PC-3 (cell line): ENCODE data around the gene RPL5. TPM values are rescaled to one million over a fixed set of nuclear protein-coding genes. Genes with fewer than 3 reads are reported as not detected.

Experiments used
- ATAC-seq: fragments of 200-7000 bp; cut with Tn5 transposase; 2 replicates; pipeline ENCODE4 v1.9.1; 2020; ENCODE audit warnings: mild to moderate bottlenecking, moderate library complexity
- BruUV-seq: library from RNA; stranded (reverse); fragments of 400-500 nt; replicated peaks from 2 replicates; lab custom pipeline; 2021; lab: Mats Ljungman, UMichigan
- CTCF ChIA-PET: fragments of 300-600 bp; sonication (Branson Sonifier 250); formaldehyde crosslinking; loops from one replicate; lab custom pipeline; 2022; ENCODE audit warnings: antibody characterized with exemption; lab: Charles Lee
- POLR2A ChIA-PET: fragments of 300-600 bp; sonication (Branson Sonifier 250); formaldehyde crosslinking; loops from one replicate; lab custom pipeline; 2022; ENCODE audit warnings: antibody characterized with exemption; ENCODE audit not compliant: unreplicated experiment; lab: Charles Lee
- DNase-seq: peaks from one replicate; pipeline ENCODE4 v3.0.0-alpha.2; 2015
- H2AFZ ChIP-seq: fragments of 300-600 bp; sonication (generic); 2 replicates; pipeline ENCODE4 v1.6.0; 2016; ENCODE audit warnings: antibody characterized with exemption, low read length
- H3F3A ChIP-seq: fragments of 300-600 bp; sonication (generic); one replicate; pipeline ENCODE4 v1.6.0; 2017; ENCODE audit warnings: antibody characterized with exemption, low read length, control low read depth, mild to moderate bottlenecking; ENCODE audit not compliant: unreplicated experiment
- H3K27ac ChIP-seq: fragments of 300-600 bp; sonication (generic); 2 replicates; pipeline ENCODE4 v1.5.1; 2016; ENCODE audit warnings: mild to moderate bottlenecking, low read length
- H3K27me3 ChIP-seq: fragments of 300-600 bp; sonication (generic); 2 replicates; pipeline ENCODE4 v1.6.1; 2016; ENCODE audit warnings: low read length, mixed read lengths
- H3K36me3 ChIP-seq: fragments of 300-600 bp; sonication (generic); 2 replicates; pipeline ENCODE4 v1.6.1; 2016; ENCODE audit warnings: low read depth, mixed run types, low read length, mixed read lengths
- H3K4me1 ChIP-seq: fragments of 300-600 bp; sonication (generic); 2 replicates; pipeline ENCODE4 v1.5.1; 2016; ENCODE audit warnings: low read length; ENCODE audit not compliant: insufficient read depth
- H3K4me2 ChIP-seq: fragments of 300-600 bp; sonication (generic); 2 replicates; pipeline ENCODE4 v1.6.0; 2016; ENCODE audit warnings: low read length
- H3K4me3 ChIP-seq: fragments of 300-600 bp; sonication (generic); 2 replicates; pipeline ENCODE4 v1.5.1; 2016; ENCODE audit warnings: mild to moderate bottlenecking, low read length, mixed read lengths
- H3K79me2 ChIP-seq: fragments of 300-600 bp; sonication (generic); 2 replicates; pipeline ENCODE4 v1.6.1; 2017; ENCODE audit warnings: low read length, mixed read lengths
- H3K9ac ChIP-seq: fragments of 300-600 bp; sonication (generic); 2 replicates; pipeline ENCODE4 v1.6.0; 2016; ENCODE audit warnings: mild to moderate bottlenecking, low read length
- H3K9me2 ChIP-seq: fragments of 300-600 bp; sonication (generic); replicated peaks from 2 replicates; pipeline ENCODE4 v1.6.1; 2016; ENCODE audit warnings: mixed run types, low read length, mixed read lengths
- H3K9me3 ChIP-seq: fragments of 300-600 bp; sonication (generic); 2 replicates; pipeline ENCODE4 v1.6.1; 2016; ENCODE audit warnings: low read length, mixed read lengths
- H4K20me1 ChIP-seq: fragments of 300-600 bp; sonication (generic); 2 replicates; pipeline ENCODE4 v1.6.1; 2016; ENCODE audit warnings: low read length, mixed read lengths
- EZH2 ChIP-seq: fragments of 300-600 bp; sonication (generic); IDR thresholded peaks from one replicate; pipeline ENCODE4 v1.6.1; 2017; ENCODE audit warnings: antibody characterized with exemption, mild to moderate bottlenecking, low read length; ENCODE audit not compliant: unreplicated experiment
- EZH2phosphoT487 ChIP-seq: fragments of 300-600 bp; sonication (generic); IDR thresholded peaks from 2 replicates; pipeline ENCODE4 v1.6.1; 2018; ENCODE audit warnings: mild to moderate bottlenecking, antibody characterized with exemption, low read length, borderline replicate concordance
- intact Hi-C: fragments of 100-400 bp; cut with micrococcal nuclease; formaldehyde crosslinking; loops from 2 replicates; pipeline ENCODE4 v1.9.0; 2023
- total RNA-seq: library from RNA; depleted of rRNA; stranded (reverse); fragments of >200 nt; gene quantifications from 2 replicates; pipeline ENCODE4 v1.2.3, GENCODE V29; 2014
- TF ChIP-seq, protein P1 (sequence below): fragments of 300-600 bp; sonication (generic); conservative IDR thresholded peaks from 2 replicates; pipeline ENCODE4 v1.5.1; 2017; ENCODE audit warnings: antibody characterized with exemption, low read depth, mild to moderate bottlenecking, low read length

Gene RPL5
- total RNA-seq, 1 experiment from 2014 or later = 1,285 TPM

- BruUV-seq = no TSS peak
- no peak for ATAC-seq
- H3K27me3 ChIP-seq = no peaks in the 10 kb centered on the region
- no peak for TF ChIP-seq EZH2phosphoT487
- TF ChIP-seq, protein P1, sequence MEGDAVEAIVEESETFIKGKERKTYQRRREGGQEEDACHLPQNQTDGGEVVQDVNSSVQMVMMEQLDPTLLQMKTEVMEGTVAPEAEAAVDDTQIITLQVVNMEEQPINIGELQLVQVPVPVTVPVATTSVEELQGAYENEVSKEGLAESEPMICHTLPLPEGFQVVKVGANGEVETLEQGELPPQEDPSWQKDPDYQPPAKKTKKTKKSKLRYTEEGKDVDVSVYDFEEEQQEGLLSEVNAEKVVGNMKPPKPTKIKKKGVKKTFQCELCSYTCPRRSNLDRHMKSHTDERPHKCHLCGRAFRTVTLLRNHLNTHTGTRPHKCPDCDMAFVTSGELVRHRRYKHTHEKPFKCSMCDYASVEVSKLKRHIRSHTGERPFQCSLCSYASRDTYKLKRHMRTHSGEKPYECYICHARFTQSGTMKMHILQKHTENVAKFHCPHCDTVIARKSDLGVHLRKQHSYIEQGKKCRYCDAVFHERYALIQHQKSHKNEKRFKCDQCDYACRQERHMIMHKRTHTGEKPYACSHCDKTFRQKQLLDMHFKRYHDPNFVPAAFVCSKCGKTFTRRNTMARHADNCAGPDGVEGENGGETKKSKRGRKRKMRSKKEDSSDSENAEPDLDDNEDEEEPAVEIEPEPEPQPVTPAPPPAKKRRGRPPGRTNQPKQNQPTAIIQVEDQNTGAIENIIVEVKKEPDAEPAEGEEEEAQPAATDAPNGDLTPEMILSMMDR = no peak
- no peak for TF ChIP-seq EZH2
- no peaks in the 10 kb centered on the region for H3K79me2 ChIP-seq
- H3K4me3 ChIP-seq = no peak overlapping the region
- no peaks in the 10 kb centered on the region for H3K9me2 ChIP-seq
- ChIA-PET POLR2A (no interaction called here), CTCF (no interaction called here)
- H3K36me3 ChIP-seq = no peaks in the 10 kb centered on the region
- H4K20me1 ChIP-seq = no peaks in the 10 kb centered on the region
- no peaks in the 10 kb centered on the region for H3K9me3 ChIP-seq
- H3K4me1 ChIP-seq = no peaks in the 10 kb centered on the region
- H3F3A ChIP-seq = no peaks in the 10 kb centered on the region
- DNase-seq = no peak
- intact Hi-C loops = no loop called here
- H3K27ac ChIP-seq = no peak overlapping the region
- H3K4me2 ChIP-seq = no peak overlapping the region
- no peak overlapping the region for H2AFZ ChIP-seq
- no peak overlapping the region for H3K9ac ChIP-seq
Measured at GRCh38 chr1:92870591-92870990, 38.8 kb downstream of the RPL5 start.

GRCh38 chr1:92872719-92873118 lies 40.9 kb downstream of the RPL5 start:
- no peak overlapping the region for H3K9ac ChIP-seq
- no peak overlapping the region for H3K4me3 ChIP-seq
- no peak for DNase-seq
- no peak overlapping the region for H2AFZ ChIP-seq
- BruUV-seq = no TSS peak
- CTCF ChIA-PET = no interaction called here
- H4K20me1 ChIP-seq = no peaks in the 10 kb centered on the region
- intact Hi-C loops = no loop called here
- peaks cover 1% of the 10 kb centered on the region; the same call in 1 of the 2 replicates for H3K4me1 ChIP-seq
- no peaks in the 10 kb centered on the region for H3K27me3 ChIP-seq
- no peaks in the 10 kb centered on the region for H3K9me3 ChIP-seq
- no peak overlapping the region for H3K27ac ChIP-seq
- H3K36me3 ChIP-seq = no peaks in the 10 kb centered on the region
- no peaks in the 10 kb centered on the region for H3F3A ChIP-seq
- H3K4me2 ChIP-seq = no peak overlapping the region
- TF ChIP-seq, protein P1 = no peak
- TF ChIP-seq EZH2 (no peak), EZH2phosphoT487 (no peak)
- no peaks in the 10 kb centered on the region for H3K79me2 ChIP-seq
- ATAC-seq = no peak
- H3K9me2 ChIP-seq = no peaks in the 10 kb centered on the region
- POLR2A ChIA-PET = no interaction called here

DNA sequence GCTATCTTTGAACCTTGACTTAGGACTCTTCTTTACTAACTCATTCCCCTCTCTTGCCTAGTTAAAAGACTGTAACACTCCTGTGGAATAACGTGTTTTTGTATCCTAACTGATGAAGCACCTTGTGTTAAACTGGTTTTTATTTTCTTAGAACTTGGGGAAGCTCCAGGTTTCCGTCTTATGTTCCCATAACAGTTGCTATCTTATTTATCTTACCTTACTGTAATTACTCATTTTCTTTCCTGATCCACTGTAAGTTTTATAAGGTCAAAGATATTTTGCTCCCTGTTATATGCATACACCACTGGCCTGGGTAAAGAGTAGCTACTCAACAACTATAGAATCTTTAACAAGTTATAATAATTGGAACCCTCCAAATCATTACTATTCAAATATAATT lies 43.1 kb downstream of the RPL5 start:
- H4K20me1 ChIP-seq = no peaks in the 10 kb centered on the region
- POLR2A ChIA-PET = no interaction called here
- H3K27me3 ChIP-seq = no peaks in the 10 kb centered on the region
- no peak for TF ChIP-seq EZH2phosphoT487
- TF ChIP-seq, protein P1 = no peak
- no peak for TF ChIP-seq EZH2
- H3F3A ChIP-seq = no peaks in the 10 kb centered on the region
- CTCF ChIA-PET = no interaction called here
- no peaks in the 10 kb centered on the region for H3K9me2 ChIP-seq
- no peaks in the 10 kb centered on the region for H3K36me3 ChIP-seq
- H3K79me2 ChIP-seq = no peaks in the 10 kb centered on the region
- intact Hi-C loops = no loop called here
- H3K9ac ChIP-seq = no peak overlapping the region
- no peak overlapping the region for H3K27ac ChIP-seq
- no peak overlapping the region for H3K4me2 ChIP-seq
- H2AFZ ChIP-seq = no peak overlapping the region
- ATAC-seq = no peak
- H3K4me1 ChIP-seq = peaks cover 5% of the 10 kb centered on the region; the same call in 1 of the 2 replicates
- no peak for DNase-seq
- no TSS peak for BruUV-seq
- H3K9me3 ChIP-seq = no peaks in the 10 kb centered on the region
- H3K4me3 ChIP-seq = no peak overlapping the region
